Activated CD8-positive, alpha-beta T cell treated with anti-CD3 and anti-CD28 coated beads for 36 hours (primary cell): Measurements from ENCODE around the gene PREPL. TPM values are rescaled to one million over a fixed set of nuclear protein-coding genes. Genes with fewer than 3 reads are reported as not detected.
"Not testable (repeated sequence)": the region's sequence is repeated elsewhere in the genome, so short reads cannot be mapped to it uniquely, and the experiment has no call there.

Experiments
- ATAC-seq: fragments of 200-7000 bp; cut with Tn5 transposase; one replicate; pipeline ENCODE4 v1.10.0; 2021; ENCODE audit warnings: mild to moderate bottlenecking, moderate library complexity
- CTCF ChIA-PET: fragments of 350-600 bp; sonication (Branson Sonifier 250); formaldehyde crosslinking; loops from one replicate; lab custom pipeline; 2021; ENCODE audit warnings: antibody characterized with exemption; lab: Charles Lee
- POLR2A ChIA-PET: fragments of 350-600 bp; sonication (Branson Sonifier 250); formaldehyde crosslinking; loops from one replicate; lab custom pipeline; 2021; ENCODE audit warnings: antibody characterized with exemption; lab: Charles Lee
- DNase-seq: peaks from one replicate; pipeline ENCODE4 v3.0.0-alpha.2; 2020
- H3K27ac Mint-ChIP-seq: one replicate; pipeline ENCODE4 v1.8.0; 2021; ENCODE audit warnings: mild to moderate bottlenecking, mixed read lengths
- H3K27me3 Mint-ChIP-seq: one replicate; pipeline ENCODE4 v1.8.0; 2021; ENCODE audit warnings: mixed read lengths
- H3K36me3 Mint-ChIP-seq: one replicate; pipeline ENCODE4 v1.8.0; 2021; ENCODE audit warnings: low read depth, mixed read lengths
- H3K4me1 Mint-ChIP-seq: one replicate; pipeline ENCODE4 v1.8.0; 2021; ENCODE audit warnings: low read depth, mixed read lengths
- H3K4me3 Mint-ChIP-seq: one replicate; pipeline ENCODE4 v1.8.0; 2021; ENCODE audit warnings: mild to moderate bottlenecking, moderate library complexity, mixed read lengths
- H3K9me3 Mint-ChIP-seq: one replicate; pipeline ENCODE4 v1.8.0; 2021; ENCODE audit warnings: mixed read lengths
- CTCF ChIP-seq: fragments of 200-600 bp; IDR thresholded peaks from one replicate; pipeline ENCODE4 v1.8.0; 2022; ENCODE audit warnings: antibody characterized with exemption, mild to moderate bottlenecking
- intact Hi-C: fragments of 100-400 bp; cut with micrococcal nuclease; formaldehyde crosslinking; loops from one replicate; pipeline ENCODE4 v1.10.0; 2022
- total RNA-seq, 2 experiments: library from RNA; stranded (reverse); gene quantifications; one replicate each; pipeline ENCODE4 v1.2.3, GENCODE V29; 2021

Gene PREPL
- total RNA-seq, 2 experiments from 2014 or later: 25.0 to 25.2 TPM

GRCh38 chr2:44389895-44390294, 28.6 kb upstream of the PREPL start:
- no peak overlapping the region for H3K27ac Mint-ChIP-seq
- H3K4me1 Mint-ChIP-seq: peaks cover 20% of the 10 kb centered on the region
- peaks cover 6% of the 10 kb centered on the region for H3K36me3 Mint-ChIP-seq
- H3K27me3 Mint-ChIP-seq: no peaks in the 10 kb centered on the region
- no peaks in the 10 kb centered on the region for H3K9me3 Mint-ChIP-seq
- intact Hi-C loops: loop anchor here (5.0 kb wide), 1 partner anchor 567 kb away; no protein-coding TSS in a partner anchor
- no peak for TF ChIP-seq CTCF
- DNase-seq (no peak), ATAC-seq (no peak)
- H3K4me3 Mint-ChIP-seq: no peak overlapping the region
- ChIA-PET CTCF (interaction anchor here (1.0 to 10.0 kb wide), 7 partner anchors 12 to 567 kb away, joined by 3 to 82 read pairs (median 4); no protein-coding TSS in a partner anchor), POLR2A (interaction anchor here (1.5 kb wide), 1 partner anchor 28 kb away, joined by 3 read pairs; the partner anchor contains the start of genes CAMKMT and PREPL)

GRCh38 chr2:44388877-44389276, 27.6 kb upstream of the PREPL start:
- ATAC-seq (no peak), DNase-seq (peak; percentile 26)
- peaks cover 23% of the 10 kb centered on the region for H3K4me1 Mint-ChIP-seq
- intact Hi-C loops: no loop called here
- H3K9me3 Mint-ChIP-seq: peaks cover 2% of the 10 kb centered on the region
- TF ChIP-seq CTCF: no peak
- ChIA-PET CTCF (interaction anchor here (0.8 to 10.0 kb wide), 7 partner anchors 11 to 568 kb away, joined by 3 to 82 read pairs (median 8); partner anchors contain the start of gene CAMKMT), POLR2A (interaction anchor here (1.5 kb wide), 1 partner anchor 27 kb away, joined by 3 read pairs; the partner anchor contains the start of genes CAMKMT and PREPL)
- peaks cover 15% of the 10 kb centered on the region for H3K36me3 Mint-ChIP-seq
- H3K27me3 Mint-ChIP-seq: no peaks in the 10 kb centered on the region
- H3K4me3 Mint-ChIP-seq: no peak overlapping the region
- H3K27ac Mint-ChIP-seq: no peak overlapping the region

GRCh38 chr2:44385226-44385625, 23.9 kb upstream of the PREPL start:
- DNase-seq, H3K4me3 Mint-ChIP-seq, ATAC-seq, H3K27me3 Mint-ChIP-seq, H3K27ac Mint-ChIP-seq, POLR2A ChIA-PET, H3K9me3 Mint-ChIP-seq, intact Hi-C loops: not testable (repeated sequence)
- H3K4me1 Mint-ChIP-seq: peaks cover 23% of the 10 kb centered on the region
- H3K36me3 Mint-ChIP-seq: peaks cover 23% of the 10 kb centered on the region
- CTCF ChIA-PET: interaction anchor here (1.0 to 1.4 kb wide), 2 partner anchors 18 to 94 kb away, joined by 3 read pairs; no protein-coding TSS in a partner anchor

GRCh38 chr2:44377486-44377885, 16.2 kb upstream of the PREPL start:
- ChIA-PET CTCF (interaction anchor here (0.5 to 2.5 kb wide), 5 partner anchors 8 to 340 kb away, joined by 3 to 13 read pairs (median 3); no protein-coding TSS in a partner anchor), POLR2A (no interaction called here)
- Mint-ChIP-seq H3K27me3 (no peaks in the 10 kb centered on the region), H3K36me3 (peaks cover 17% of the 10 kb centered on the region), H3K9me3 (no peaks in the 10 kb centered on the region), H3K27ac (no peak overlapping the region), H3K4me1 (peaks cover 2% of the 10 kb centered on the region), H3K4me3 (no peak overlapping the region)
- no peak for DNase-seq
- intact Hi-C loops: no loop called here
- no peak for TF ChIP-seq CTCF
- ATAC-seq: no peak

GRCh38 chr2:44372246-44372645, 11.0 kb upstream of the PREPL start:
- Mint-ChIP-seq H3K4me1 (peaks cover 16% of the 10 kb centered on the region), H3K27me3 (no peaks in the 10 kb centered on the region), H3K27ac (no peak overlapping the region), H3K36me3 (peaks cover 7% of the 10 kb centered on the region), H3K9me3 (no peaks in the 10 kb centered on the region), H3K4me3 (no peak overlapping the region)
- intact Hi-C loops: no loop called here
- CTCF ChIA-PET: interaction anchor here (3.5 kb wide), 1 partner anchor 107 kb away, joined by 8 read pairs; no protein-coding TSS in a partner anchor
- ATAC-seq: no peak
- POLR2A ChIA-PET: interaction anchor here (1.2 kb wide), 1 partner anchor 11 kb away, joined by 4 read pairs; the partner anchor contains the start of genes CAMKMT and PREPL
- no peak for DNase-seq
- no peak for TF ChIP-seq CTCF
